ENCODE data around the gene CALR3.

GRCh38 chr19:16525751-16526481, 29.9 kb upstream of the CALR3 start:
- TF ChIP-seq CTCF (IDR thresholded peaks at IDR 0.05) (no peak), ZFX (IDR thresholded peaks at IDR 0.05; ENCODE audit: borderline replicate concordance) (no peak)

Measured in 22Rv1 (cell line).